ENCODE results near the gene TBCK. TPM values are rescaled to one million over a fixed set of nuclear protein-coding genes. Genes with fewer than 3 reads are reported as not detected.

TBCK gene
- total RNA-seq, 1 donor from 2014 or later: 12.0 TPM

DNA sequence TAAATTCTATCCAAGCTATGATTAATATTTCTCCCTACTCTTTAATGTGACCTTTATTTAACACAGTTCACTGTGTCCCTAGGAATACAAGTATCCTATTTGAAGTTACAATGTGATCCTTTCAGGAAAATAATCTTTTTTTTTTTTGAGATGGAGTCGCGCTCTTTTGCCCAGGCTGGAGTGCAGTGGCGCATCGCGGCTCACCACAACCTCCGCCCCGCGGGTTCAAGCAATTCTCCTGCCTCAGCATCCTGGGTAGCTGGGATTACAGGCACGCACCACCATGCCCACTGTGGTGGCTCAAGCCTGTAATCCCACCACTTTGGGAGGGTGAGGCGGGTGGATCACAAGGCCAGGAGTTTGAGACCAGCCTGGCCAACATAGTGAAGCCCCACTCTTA lies 21.9 kb downstream of the TBCK start:
- TF ChIP-seq, protein P1, sequence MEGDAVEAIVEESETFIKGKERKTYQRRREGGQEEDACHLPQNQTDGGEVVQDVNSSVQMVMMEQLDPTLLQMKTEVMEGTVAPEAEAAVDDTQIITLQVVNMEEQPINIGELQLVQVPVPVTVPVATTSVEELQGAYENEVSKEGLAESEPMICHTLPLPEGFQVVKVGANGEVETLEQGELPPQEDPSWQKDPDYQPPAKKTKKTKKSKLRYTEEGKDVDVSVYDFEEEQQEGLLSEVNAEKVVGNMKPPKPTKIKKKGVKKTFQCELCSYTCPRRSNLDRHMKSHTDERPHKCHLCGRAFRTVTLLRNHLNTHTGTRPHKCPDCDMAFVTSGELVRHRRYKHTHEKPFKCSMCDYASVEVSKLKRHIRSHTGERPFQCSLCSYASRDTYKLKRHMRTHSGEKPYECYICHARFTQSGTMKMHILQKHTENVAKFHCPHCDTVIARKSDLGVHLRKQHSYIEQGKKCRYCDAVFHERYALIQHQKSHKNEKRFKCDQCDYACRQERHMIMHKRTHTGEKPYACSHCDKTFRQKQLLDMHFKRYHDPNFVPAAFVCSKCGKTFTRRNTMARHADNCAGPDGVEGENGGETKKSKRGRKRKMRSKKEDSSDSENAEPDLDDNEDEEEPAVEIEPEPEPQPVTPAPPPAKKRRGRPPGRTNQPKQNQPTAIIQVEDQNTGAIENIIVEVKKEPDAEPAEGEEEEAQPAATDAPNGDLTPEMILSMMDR (IDR thresholded peaks at IDR 0.05; ENCODE audit: insufficient read depth, low read length, poor library complexity, severe bottlenecking): no peak
- H3K27me3 ChIP-seq (ENCODE audit: control insufficient read depth, insufficient read depth, low read length): no peaks in the 10 kb centered on the region
- H3K36me3 ChIP-seq (ENCODE audit: control insufficient read depth, insufficient read depth, low read length): no peaks in the 10 kb centered on the region
- DNase-seq (ENCODE audit: low read depth): no peak
- H3K4me3 ChIP-seq (ENCODE audit: low read depth, low read length): no peak overlapping the region

GRCh38 chr4:106291678-106292077 lies 24.3 kb downstream of the TBCK start:
- TF ChIP-seq, protein P1 (IDR thresholded peaks at IDR 0.05; ENCODE audit: insufficient read depth, low read length, poor library complexity, severe bottlenecking): no peak
- no peak for DNase-seq (ENCODE audit: low read depth)
- Histone ChIP-seq H3K4me3 (ENCODE audit: low read depth, low read length) (no peak overlapping the region), H3K27me3 (ENCODE audit: control insufficient read depth, insufficient read depth, low read length) (no peaks in the 10 kb centered on the region), H3K36me3 (ENCODE audit: control insufficient read depth, insufficient read depth, low read length) (no peaks in the 10 kb centered on the region)

GRCh38 chr4:106289737-106290136 lies 26.3 kb downstream of the TBCK start:
- no peak for DNase-seq (ENCODE audit: low read depth)
- H3K4me3 ChIP-seq (ENCODE audit: low read depth, low read length): no peak overlapping the region
- TF ChIP-seq, protein P1 (IDR thresholded peaks at IDR 0.05; ENCODE audit: insufficient read depth, low read length, poor library complexity, severe bottlenecking): no peak
- no peaks in the 10 kb centered on the region for H3K36me3 ChIP-seq (ENCODE audit: control insufficient read depth, insufficient read depth, low read length)
- H3K27me3 ChIP-seq (ENCODE audit: control insufficient read depth, insufficient read depth, low read length): no peaks in the 10 kb centered on the region

DNA sequence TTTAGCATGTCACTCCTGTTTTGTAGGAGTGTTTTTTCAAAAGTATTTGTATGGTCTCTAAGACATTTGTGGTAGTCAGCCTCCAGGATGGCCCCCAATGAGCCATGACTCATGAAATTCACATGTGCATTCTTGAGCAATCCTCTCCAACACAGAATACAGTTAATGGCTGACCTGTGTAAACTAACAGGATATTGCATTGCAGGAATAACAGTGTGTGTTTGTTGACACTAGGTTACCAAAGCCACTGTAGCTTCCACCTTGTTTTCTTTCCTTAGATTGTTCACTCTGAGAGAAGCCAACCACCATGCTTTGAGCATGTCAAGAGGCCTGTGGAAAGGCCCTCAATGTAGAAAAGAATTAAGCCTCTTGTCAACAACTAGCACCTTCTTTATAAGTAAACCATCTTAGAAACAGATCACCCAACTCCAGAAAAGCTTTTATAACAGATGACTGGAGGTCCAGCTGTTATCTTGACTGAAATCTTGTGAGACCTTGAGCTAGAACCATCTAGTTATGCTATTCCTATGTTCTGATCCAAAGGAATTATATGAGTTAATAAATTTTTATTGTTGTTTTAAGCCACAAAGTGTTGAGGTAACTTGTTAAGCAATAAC lies 28.5 kb downstream of the TBCK start:
- Histone ChIP-seq H3K36me3 (ENCODE audit: control insufficient read depth, insufficient read depth, low read length) (no peaks in the 10 kb centered on the region), H3K4me3 (ENCODE audit: low read depth, low read length) (no peak overlapping the region), H3K27me3 (ENCODE audit: control insufficient read depth, insufficient read depth, low read length) (no peaks in the 10 kb centered on the region)
- peak; percentile 96 for DNase-seq (ENCODE audit: low read depth)
- TF ChIP-seq, protein P1 (IDR thresholded peaks at IDR 0.05; ENCODE audit: insufficient read depth, low read length, poor library complexity, severe bottlenecking): no peak

DNA sequence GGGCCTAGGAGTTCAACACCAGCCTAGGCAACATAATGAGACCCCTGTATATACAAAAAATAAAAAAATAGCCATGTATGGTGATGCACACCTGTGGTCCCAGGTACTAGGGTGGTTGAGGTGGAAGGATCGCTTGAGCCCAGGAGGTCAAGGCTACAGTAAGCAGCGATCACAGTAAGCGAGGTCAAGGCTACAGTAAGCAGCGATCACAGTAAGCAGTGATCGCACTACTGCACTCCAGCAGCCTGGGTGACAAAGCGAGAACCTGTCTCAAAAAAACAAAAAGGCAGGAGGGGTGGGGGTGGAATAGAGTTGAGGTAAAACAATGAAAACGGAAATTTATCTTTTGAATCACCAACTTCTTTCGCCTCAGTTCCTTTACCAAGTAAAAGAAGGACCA lies 29.4 kb downstream of the TBCK start:
- Histone ChIP-seq H3K4me3 (ENCODE audit: low read depth, low read length) (no peak overlapping the region), H3K36me3 (ENCODE audit: control insufficient read depth, insufficient read depth, low read length) (no peaks in the 10 kb centered on the region), H3K27me3 (ENCODE audit: control insufficient read depth, insufficient read depth, low read length) (no peaks in the 10 kb centered on the region)
- TF ChIP-seq, protein P1 (IDR thresholded peaks at IDR 0.05; ENCODE audit: insufficient read depth, low read length, poor library complexity, severe bottlenecking): no peak
- no peak for DNase-seq (ENCODE audit: low read depth)

DNA sequence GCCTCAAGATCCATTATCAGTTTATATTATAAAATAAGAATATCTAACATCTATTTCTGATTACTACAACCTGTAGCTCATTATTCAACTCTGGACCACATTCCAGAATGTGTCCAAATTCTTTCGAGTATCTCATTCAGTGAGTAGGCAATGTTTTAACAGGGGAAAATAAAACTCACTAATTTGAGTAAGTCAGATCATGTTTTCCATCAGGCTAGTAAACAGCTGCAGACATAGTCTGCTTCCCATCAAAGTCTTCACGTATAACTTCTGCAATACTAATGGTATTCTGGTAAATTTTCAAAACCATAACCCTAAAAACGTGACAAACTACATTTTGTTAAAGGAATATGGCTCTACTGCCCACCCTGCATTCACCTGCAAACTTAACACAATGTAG lies 31.8 kb downstream of the TBCK start:
- no peak for DNase-seq (ENCODE audit: low read depth)
- TF ChIP-seq, protein P1 (IDR thresholded peaks at IDR 0.05; ENCODE audit: insufficient read depth, low read length, poor library complexity, severe bottlenecking): no peak
- Histone ChIP-seq H3K4me3 (ENCODE audit: low read depth, low read length) (no peak overlapping the region), H3K27me3 (ENCODE audit: control insufficient read depth, insufficient read depth, low read length) (no peaks in the 10 kb centered on the region), H3K36me3 (ENCODE audit: control insufficient read depth, insufficient read depth, low read length) (no peaks in the 10 kb centered on the region)

All from kidney epithelial cell (primary cell).